ENCODE results near the gene RAB22A.
"Not testable (repeated sequence)": the region's sequence is repeated elsewhere in the genome, so short reads cannot be mapped to it uniquely, and the experiment has no call there.

The RAB22A gene

DNA sequence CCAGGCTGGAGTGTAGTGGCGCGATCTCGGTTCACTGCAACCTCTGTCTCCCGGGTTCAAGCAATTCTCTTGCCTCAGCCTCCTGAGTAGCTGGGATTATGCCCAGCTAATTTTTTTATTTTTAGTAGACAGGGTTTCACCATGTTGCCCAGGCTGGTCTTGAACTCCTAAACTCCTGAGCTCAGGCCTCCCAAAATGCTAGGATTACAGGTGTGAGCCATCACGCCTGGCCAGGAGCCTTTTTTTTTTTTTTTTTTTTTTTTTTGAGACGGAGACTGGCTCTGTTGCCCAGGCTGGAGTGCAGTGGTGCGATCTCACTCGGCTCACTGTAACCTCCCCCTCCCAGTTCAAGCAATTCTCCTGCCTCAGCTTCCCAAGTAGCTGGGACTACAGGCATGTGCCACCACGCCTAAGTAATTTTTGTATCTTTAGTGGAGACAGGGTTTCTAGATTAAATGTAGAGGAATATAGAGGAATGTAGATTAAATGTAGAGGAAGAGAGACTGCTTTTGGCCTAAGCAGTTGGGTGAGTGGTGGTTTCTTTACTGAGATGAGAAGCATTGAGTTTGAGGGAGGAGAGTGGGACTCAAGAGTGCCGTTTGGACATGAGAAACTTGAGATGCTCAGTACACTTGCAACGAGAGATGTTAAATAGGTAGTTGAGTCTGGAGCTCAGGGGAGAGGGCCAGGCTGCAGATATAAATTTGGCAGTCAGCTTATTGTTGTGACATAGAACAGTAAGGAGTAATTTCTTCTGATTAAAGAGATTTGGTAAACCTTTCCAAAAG lies 96.2 kb downstream of the RAB22A start:
- DNase-seq, result no peak
- no peak overlapping the region for H3K4me3 ChIP-seq (ENCODE audit: low read depth, low read length)
- H3K27me3 ChIP-seq (replicated peaks), result no peaks in the 10 kb centered on the region
- no peaks in the 10 kb centered on the region for H3K36me3 ChIP-seq (replicated peaks)
- peak overlapping the region; percentile 30 for H3K27ac ChIP-seq
- in situ Hi-C loops (cut with HindIII; ENCODE audit: low pct_ligation_motif_present, low sequenced_read_pairs), result no loop called here
- TF ChIP-seq, protein P1, sequence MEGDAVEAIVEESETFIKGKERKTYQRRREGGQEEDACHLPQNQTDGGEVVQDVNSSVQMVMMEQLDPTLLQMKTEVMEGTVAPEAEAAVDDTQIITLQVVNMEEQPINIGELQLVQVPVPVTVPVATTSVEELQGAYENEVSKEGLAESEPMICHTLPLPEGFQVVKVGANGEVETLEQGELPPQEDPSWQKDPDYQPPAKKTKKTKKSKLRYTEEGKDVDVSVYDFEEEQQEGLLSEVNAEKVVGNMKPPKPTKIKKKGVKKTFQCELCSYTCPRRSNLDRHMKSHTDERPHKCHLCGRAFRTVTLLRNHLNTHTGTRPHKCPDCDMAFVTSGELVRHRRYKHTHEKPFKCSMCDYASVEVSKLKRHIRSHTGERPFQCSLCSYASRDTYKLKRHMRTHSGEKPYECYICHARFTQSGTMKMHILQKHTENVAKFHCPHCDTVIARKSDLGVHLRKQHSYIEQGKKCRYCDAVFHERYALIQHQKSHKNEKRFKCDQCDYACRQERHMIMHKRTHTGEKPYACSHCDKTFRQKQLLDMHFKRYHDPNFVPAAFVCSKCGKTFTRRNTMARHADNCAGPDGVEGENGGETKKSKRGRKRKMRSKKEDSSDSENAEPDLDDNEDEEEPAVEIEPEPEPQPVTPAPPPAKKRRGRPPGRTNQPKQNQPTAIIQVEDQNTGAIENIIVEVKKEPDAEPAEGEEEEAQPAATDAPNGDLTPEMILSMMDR (IDR thresholded peaks at IDR 0.05; ENCODE audit: low read depth, low read length, missing control alignments), result no peak

DNA sequence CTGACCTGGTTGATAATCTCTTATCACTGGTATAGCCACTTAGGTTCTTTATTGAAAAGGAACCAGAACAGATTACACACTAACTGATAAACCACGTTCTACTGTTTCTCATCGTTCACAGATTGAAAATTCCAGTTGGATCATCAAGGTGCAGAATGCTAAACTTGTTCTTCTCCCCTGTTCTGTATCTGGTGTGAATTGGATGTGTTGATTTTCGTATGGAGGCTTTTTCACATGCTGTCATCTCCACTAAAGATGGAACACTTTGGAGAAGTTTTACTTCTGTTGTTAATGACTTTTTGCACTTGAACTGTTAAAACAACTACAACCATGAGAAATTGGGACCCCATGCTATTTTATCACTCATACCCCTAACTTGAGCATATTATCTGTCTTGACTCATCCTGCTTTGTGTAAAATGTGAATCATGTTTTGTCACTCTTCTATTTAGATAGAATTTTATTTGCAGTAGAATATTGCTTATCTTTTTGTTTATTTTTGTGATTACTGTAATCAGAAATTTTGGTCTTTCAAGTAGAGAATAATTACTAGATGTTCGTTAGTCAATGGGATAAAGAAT lies 97.0 kb downstream of the RAB22A start:
- Histone ChIP-seq H3K27ac (peak overlapping the region; percentile 30), H3K36me3 (replicated peaks) (no peaks in the 10 kb centered on the region), H3K4me3 (ENCODE audit: low read depth, low read length) (no peak overlapping the region), H3K27me3 (replicated peaks) (no peaks in the 10 kb centered on the region)
- in situ Hi-C loops (cut with HindIII; ENCODE audit: low pct_ligation_motif_present, low sequenced_read_pairs), result no loop called here
- TF ChIP-seq, protein P1 (IDR thresholded peaks at IDR 0.05; ENCODE audit: low read depth, low read length, missing control alignments), result no peak
- DNase-seq, result no peak

DNA sequence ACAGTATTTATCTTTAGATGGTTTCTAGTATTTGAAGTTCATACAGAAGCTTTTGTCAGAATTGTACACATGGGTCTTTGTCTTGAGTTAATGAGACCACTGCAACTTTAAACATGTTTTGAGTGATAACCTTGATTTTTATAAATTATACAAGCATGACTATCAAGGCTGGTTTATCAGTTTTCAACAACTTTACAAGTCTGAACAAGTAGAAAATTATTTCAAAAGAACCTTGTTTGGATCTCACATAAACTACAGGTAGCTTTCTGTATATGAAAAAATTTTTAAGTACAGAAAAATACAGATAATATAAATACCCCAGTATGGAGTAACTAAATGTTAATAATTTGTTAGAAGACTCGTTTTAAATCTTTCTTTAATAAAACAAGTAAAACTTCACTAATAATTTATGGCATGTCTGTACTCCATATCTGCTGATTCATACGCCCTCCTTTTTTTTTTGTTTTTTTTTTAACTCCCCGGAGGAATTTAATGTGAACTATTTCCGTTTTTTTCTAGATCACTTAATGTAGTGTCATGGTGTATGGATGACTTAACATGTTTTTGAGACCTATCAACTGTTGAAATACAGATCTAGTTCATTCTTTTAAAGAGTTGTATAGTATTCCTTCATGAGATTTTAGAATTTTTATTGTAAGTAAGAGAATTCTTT lies 97.8 kb downstream of the RAB22A start:
- no peak overlapping the region for H3K4me3 ChIP-seq (ENCODE audit: low read depth, low read length)
- TF ChIP-seq, protein P1 (IDR thresholded peaks at IDR 0.05; ENCODE audit: low read depth, low read length, missing control alignments), result no peak
- in situ Hi-C loops (cut with HindIII; ENCODE audit: low pct_ligation_motif_present, low sequenced_read_pairs), result no loop called here
- peak overlapping the region; percentile 80 for H3K27ac ChIP-seq
- H3K36me3 ChIP-seq (replicated peaks), result no peaks in the 10 kb centered on the region
- no peak for DNase-seq
- no peaks in the 10 kb centered on the region for H3K27me3 ChIP-seq (replicated peaks)

DNA sequence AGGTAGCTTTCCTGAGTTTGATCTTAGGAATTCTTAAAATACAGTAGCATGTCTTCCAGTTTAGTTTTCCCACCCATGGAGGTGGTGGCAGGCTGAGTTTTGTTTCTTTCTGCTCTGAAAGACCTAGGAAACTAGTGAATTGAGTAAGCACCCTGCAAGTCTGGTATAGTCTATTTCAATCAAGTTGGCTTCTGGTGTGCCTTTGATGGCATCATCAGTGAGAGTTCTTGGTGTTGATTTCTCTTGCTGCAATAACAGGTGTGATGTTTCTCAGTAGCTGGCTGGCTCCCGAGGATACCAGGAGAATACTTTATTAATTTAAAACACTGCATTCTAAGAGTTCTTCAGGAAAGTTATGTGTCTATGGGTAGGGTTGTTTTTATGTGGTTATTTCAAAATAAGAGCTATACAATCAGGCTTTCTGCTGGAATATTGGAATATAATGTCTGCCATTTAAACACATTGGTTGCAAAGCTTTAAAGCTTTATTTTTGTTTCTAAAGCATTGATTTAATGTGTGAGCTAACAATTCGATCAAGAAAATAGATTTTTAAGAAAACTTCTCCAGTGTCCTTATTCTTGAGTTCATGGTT lies 98.5 kb downstream of the RAB22A start:
- in situ Hi-C loops (cut with HindIII; ENCODE audit: low pct_ligation_motif_present, low sequenced_read_pairs), result no loop called here
- TF ChIP-seq, protein P1 (IDR thresholded peaks at IDR 0.05; ENCODE audit: low read depth, low read length, missing control alignments), result no peak
- no peak for DNase-seq
- Histone ChIP-seq H3K27ac (peak overlapping the region; percentile 80), H3K4me3 (ENCODE audit: low read depth, low read length) (no peak overlapping the region), H3K27me3 (replicated peaks) (no peaks in the 10 kb centered on the region), H3K36me3 (replicated peaks) (no peaks in the 10 kb centered on the region)

DNA sequence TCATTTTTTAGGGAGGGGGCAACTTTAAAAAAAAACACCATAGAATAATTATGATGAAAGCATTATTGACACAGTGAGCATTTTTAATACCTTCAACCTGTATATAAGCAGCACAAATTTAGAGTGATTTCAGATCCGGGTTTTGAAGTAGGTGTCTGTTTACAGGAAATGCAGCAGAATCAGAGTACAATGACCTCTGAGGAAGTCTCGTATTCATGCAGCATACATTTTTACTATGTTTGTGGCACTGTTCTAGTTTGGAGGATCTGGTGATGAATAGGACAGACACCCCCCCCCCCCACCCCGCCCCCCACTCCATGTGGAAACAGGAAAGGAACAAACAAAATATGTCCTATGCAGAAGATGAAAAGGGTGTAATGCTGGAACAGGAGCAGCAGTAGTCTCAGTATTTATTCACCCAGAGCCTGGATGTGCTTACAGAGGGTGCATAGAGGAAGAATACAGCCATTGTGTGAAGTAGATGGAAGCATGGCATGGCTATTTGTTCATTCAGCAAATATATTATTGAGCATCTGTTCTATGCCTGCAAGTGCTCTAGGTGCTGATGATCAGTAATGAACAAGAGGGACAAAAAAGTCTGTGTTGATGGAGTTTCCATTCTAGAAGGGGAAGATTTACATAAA lies 99.2 kb downstream of the RAB22A start:
- TF ChIP-seq, protein P1 (IDR thresholded peaks at IDR 0.05; ENCODE audit: low read depth, low read length, missing control alignments), result no peak
- Histone ChIP-seq H3K36me3 (replicated peaks) (no peaks in the 10 kb centered on the region), H3K4me3 (ENCODE audit: low read depth, low read length) (no peak overlapping the region), H3K27me3 (replicated peaks) (no peaks in the 10 kb centered on the region), H3K27ac (no peak overlapping the region)
- no peak for DNase-seq
- in situ Hi-C loops (cut with HindIII; ENCODE audit: low pct_ligation_motif_present, low sequenced_read_pairs), result no loop called here

DNA sequence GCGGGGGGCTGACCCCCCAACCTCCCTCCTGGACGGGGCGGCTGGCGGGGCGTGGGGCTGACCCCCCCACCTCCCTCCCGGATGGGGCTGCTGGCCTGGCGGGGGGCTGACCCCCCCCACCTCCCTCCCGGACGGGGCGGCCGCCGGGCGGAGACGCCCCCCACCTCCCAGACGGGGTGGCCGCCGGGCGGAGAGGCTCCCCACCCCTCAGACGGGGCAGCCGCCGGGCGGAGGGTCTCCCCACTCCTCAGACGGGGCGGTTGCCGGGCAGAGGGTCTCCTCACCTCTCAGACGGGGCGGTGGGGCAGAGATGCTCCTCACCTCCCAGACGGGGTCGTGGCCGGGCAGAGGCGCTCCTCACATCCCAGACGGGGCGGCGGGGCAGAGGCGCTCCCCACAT lies 104.7 kb downstream of the RAB22A start:
- H3K27ac ChIP-seq; H3K36me3 ChIP-seq (replicated peaks); H3K27me3 ChIP-seq (replicated peaks); H3K4me3 ChIP-seq (ENCODE audit: low read depth, low read length); in situ Hi-C loops (cut with HindIII; ENCODE audit: low pct_ligation_motif_present, low sequenced_read_pairs); DNase-seq: not testable (repeated sequence)

DNA sequence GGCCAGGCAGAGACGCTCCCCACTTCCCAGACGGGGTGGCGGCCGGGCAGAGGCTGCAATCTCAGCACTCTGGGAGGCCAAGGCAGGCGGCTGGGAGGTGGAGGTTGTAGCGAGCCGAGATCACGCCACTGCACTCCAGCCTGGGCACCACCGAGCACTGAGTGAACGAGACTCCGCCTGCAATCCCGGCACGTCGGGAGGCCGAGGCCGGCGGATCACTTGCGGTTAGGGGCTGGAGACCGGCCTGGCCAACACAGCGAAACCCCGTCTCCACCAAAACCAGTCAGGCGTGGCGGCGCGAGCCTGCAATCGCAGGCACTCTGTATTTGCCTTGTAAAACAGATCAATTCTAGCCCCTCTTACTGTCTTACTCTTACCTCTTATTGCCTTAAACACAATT lies 105.3 kb downstream of the RAB22A start:
- DNase-seq; H3K4me3 ChIP-seq (ENCODE audit: low read depth, low read length); H3K27me3 ChIP-seq (replicated peaks); H3K36me3 ChIP-seq (replicated peaks); H3K27ac ChIP-seq; in situ Hi-C loops (cut with HindIII; ENCODE audit: low pct_ligation_motif_present, low sequenced_read_pairs): not testable (repeated sequence)
